K562 (cell line): ENCODE results near the gene FBL. TPM values are rescaled to one million over a fixed set of nuclear protein-coding genes. Genes with fewer than 3 reads are reported as not detected.
"Not testable (repeated sequence)": the region's sequence is repeated elsewhere in the genome, so short reads cannot be mapped to it uniquely, and the experiment has no call there.

Source experiments
- ATAC-seq: fragments of 200-7000 bp; cut with Tn5 transposase; 3 replicates; pipeline ENCODE4 v1.9.1; 2020; ENCODE audit warnings: moderate library complexity
- BruUV-seq: library from RNA; stranded (reverse); fragments of 400-500 nt; replicated peaks from 2 replicates; lab custom pipeline; 2021; lab: Mats Ljungman, UMichigan
- CTCF ChIA-PET: fragments of 300-600 bp; formaldehyde crosslinking; extraction: SDS; loops from one replicate; lab custom pipeline; 2021; ENCODE audit warnings: low intra/inter-chr PET ratio; lab: Yijun Ruan, JAX
- POLR2A ChIA-PET: fragments of 300-600, 350-650 bp; sonication (Branson Sonifier 250); formaldehyde crosslinking; extraction: SDS; loops from one replicate; lab custom pipeline; 2021; ENCODE audit warnings: antibody characterized with exemption, inconsistent platforms; lab: Yijun Ruan, JAX
- DNase-seq, 4 experiments: peaks; one replicate each; pipeline versions ENCODE4 v3.0.0 to v3.0.0-alpha.2; 2011 to 2018; ENCODE audit warnings: low spot score in 3 of 4, mixed read lengths in 3 of 4; ENCODE audit errors: extremely low read depth in 1 of 4
- FAIRE-seq: peaks from 2 replicates; lab custom pipeline; 2011; peaks lifted over from hg19 to GRCh38; lab: Jason Lieb, UNC
- H2AFZ ChIP-seq: 2 replicates; pipeline ENCODE4 v1.6.0; 2011; ENCODE audit warnings: low read depth, low read length, control low read depth, inconsistent platforms
- H3K27ac ChIP-seq: fragments of 200-600 bp; 3 replicates; pipeline ENCODE4 v1.8.0; 2011; ENCODE audit warnings: low read depth, mild to moderate bottlenecking, control low read depth, inconsistent platforms, low read length, moderate library complexity, mixed read lengths; ENCODE audit errors: extremely low read depth
- H3K27me3 ChIP-seq, 2 experiments: fragments of 300-600 bp in 1 of 2; 2 replicates in 1 of 2; 3 replicates in 1 of 2; pipeline versions ENCODE4 v1.6.0 to v1.8.0; 2011; ENCODE audit warnings: inconsistent platforms in 2 of 2, low read length in 2 of 2, mild to moderate bottlenecking in 1 of 2, mixed read lengths in 1 of 2, moderate library complexity in 1 of 2; ENCODE audit not compliant: control insufficient read depth in 2 of 2, insufficient read depth in 2 of 2
- H3K36me3 ChIP-seq: fragments of 300-600 bp; 3 replicates; pipeline ENCODE4 v1.8.0; 2011; ENCODE audit warnings: mild to moderate bottlenecking, low read length, inconsistent platforms; ENCODE audit not compliant: control insufficient read depth, insufficient read depth
- H3K4me1 ChIP-seq, 2 experiments: fragments of 200-600 bp in 1 of 2; replicated peaks in 1 of 2; 2 replicates in 1 of 2; 3 replicates in 1 of 2; pipeline versions ENCODE4 v1.5.1 to v1.8.0; 2011; ENCODE audit warnings: inconsistent platforms in 2 of 2, low read length in 2 of 2, mild to moderate bottlenecking in 1 of 2, mixed read lengths in 1 of 2, moderate library complexity in 1 of 2; ENCODE audit not compliant: control insufficient read depth in 2 of 2, insufficient read depth in 2 of 2
- H3K4me2 ChIP-seq: 2 replicates; pipeline ENCODE4 v1.6.1; 2011; ENCODE audit warnings: low read length, control low read depth, inconsistent platforms, mixed read lengths; ENCODE audit not compliant: insufficient read depth
- H3K4me3 ChIP-seq: fragments of 200-600 bp; sonication (generic), shearing (Covaris generic); 2 replicates; pipeline ENCODE4 v1.5.1; 2016; ENCODE audit warnings: control low read depth, inconsistent platforms
- H3K79me2 ChIP-seq: fragments of 200-600 bp; 3 replicates; pipeline ENCODE4 v1.8.0; 2011; ENCODE audit warnings: low read length, inconsistent platforms; ENCODE audit not compliant: control insufficient read depth, insufficient read depth
- H3K9ac ChIP-seq, 2 experiments: 2 replicates each; pipeline versions ENCODE4 v1.6.0 to v1.6.1; 2011; ENCODE audit warnings: low read depth in 2 of 2, low read length in 2 of 2, control low read depth in 1 of 2, inconsistent platforms in 1 of 2, mild to moderate bottlenecking in 1 of 2, mixed read lengths in 1 of 2; ENCODE audit not compliant: insufficient read depth in 1 of 2
- H3K9me1 ChIP-seq: one replicate; pipeline ENCODE4 v1.6.0; 2011; ENCODE audit warnings: inconsistent platforms, mild to moderate bottlenecking, low read length, moderate library complexity; ENCODE audit not compliant: control insufficient read depth, insufficient read depth
- H3K9me3 ChIP-seq: replicated peaks from 2 replicates; pipeline ENCODE4 v1.5.1; 2011; ENCODE audit warnings: low read depth, low read length, inconsistent platforms; ENCODE audit not compliant: control insufficient read depth, insufficient read depth
- H4K20me1 ChIP-seq: replicated peaks from 2 replicates; pipeline ENCODE4 v1.6.1; 2011; ENCODE audit warnings: low read length, inconsistent platforms, mixed read lengths; ENCODE audit not compliant: control insufficient read depth, insufficient read depth
- NBN ChIP-seq: fragments of 450-650 bp; IDR thresholded peaks from 2 replicates; pipeline ENCODE4 v1.6.1; 2016; ENCODE audit warnings: low read depth, mild to moderate bottlenecking
- WGBS: fragments of 100-300 bp; shearing (Covaris generic); methylation state at CpG from one replicate; pipeline ENCODE4 v1.1.6; 2016; ENCODE audit warnings: low coverage, mixed read lengths; ENCODE audit not compliant: insufficient coverage; ENCODE audit errors: missing lambda C conversion rate; 5-methylcytosine and 5-hydroxymethylcytosine counted together
- in situ Hi-C: fragments of 300-500 bp; cut with MboI; formaldehyde crosslinking; loops from 4 replicates; pipeline ENCODE4 v1.15.0; 2018; ENCODE audit warnings: inconsistent platforms, mixed read lengths
- intact Hi-C: fragments of 100-400 bp; cut with micrococcal nuclease; formaldehyde crosslinking; loops from 2 replicates; pipeline ENCODE4 v1.14.2; 2022
- polyA plus RNA-seq, 8 experiments: library from polyadenylated mRNA; depleted of rRNA in 4 of 8; stranded (reverse) in 5 of 8; unstranded in 3 of 8; fragments of >200 nt; fragmentation: Nextera tagmentation in 2 of 8; fragmentation: Illumina TruSeq in 1 of 8; extraction: Ambion mirVana in 2 of 8; extraction: Trizol in 1 of 8; gene quantifications; 2 replicates each; pipeline versions ENCODE4 v1.2.1 to v1.2.3, GENCODE V29; 2011 to 2014; ENCODE audit warnings: inconsistent platforms in 1 of 8, missing spikeins in 1 of 8
- total RNA-seq, 7 experiments: library from RNA; depleted of rRNA in 6 of 7; stranded (reverse); fragments of >200 nt in 6 of 7; fragmentation: Illumina TruSeq in 2 of 7; extraction: Trizol in 2 of 7; gene quantifications; 2 replicates each; pipeline versions ENCODE4 v1.2.1 to v1.2.3, GENCODE V29; 2011 to 2021; ENCODE audit warnings: low replicate concordance in 1 of 7
- TF ChIP-seq, protein P1 (sequence below), 3 experiments: IDR thresholded peaks in 2 of 3; conservative IDR thresholded peaks in 1 of 3; 2 replicates each; pipeline ENCODE4 v1.5.1; 2011 to 2012; ENCODE audit warnings: low read length in 3 of 3, mild to moderate bottlenecking in 3 of 3, control low read depth in 2 of 3, improper control_type of control experiment in 1 of 3, inconsistent platforms in 1 of 3, low read depth in 1 of 3, mixed read lengths in 1 of 3, moderate library complexity in 1 of 3; ENCODE audit not compliant: insufficient read depth in 2 of 3

The FBL gene
- total and polyA plus RNA-seq, 9 of the 15 experiments (the other 6 are each of a cell fraction or from before 2014, with no cell fraction given): 201 to 1,696 (median 696) TPM

DNA sequence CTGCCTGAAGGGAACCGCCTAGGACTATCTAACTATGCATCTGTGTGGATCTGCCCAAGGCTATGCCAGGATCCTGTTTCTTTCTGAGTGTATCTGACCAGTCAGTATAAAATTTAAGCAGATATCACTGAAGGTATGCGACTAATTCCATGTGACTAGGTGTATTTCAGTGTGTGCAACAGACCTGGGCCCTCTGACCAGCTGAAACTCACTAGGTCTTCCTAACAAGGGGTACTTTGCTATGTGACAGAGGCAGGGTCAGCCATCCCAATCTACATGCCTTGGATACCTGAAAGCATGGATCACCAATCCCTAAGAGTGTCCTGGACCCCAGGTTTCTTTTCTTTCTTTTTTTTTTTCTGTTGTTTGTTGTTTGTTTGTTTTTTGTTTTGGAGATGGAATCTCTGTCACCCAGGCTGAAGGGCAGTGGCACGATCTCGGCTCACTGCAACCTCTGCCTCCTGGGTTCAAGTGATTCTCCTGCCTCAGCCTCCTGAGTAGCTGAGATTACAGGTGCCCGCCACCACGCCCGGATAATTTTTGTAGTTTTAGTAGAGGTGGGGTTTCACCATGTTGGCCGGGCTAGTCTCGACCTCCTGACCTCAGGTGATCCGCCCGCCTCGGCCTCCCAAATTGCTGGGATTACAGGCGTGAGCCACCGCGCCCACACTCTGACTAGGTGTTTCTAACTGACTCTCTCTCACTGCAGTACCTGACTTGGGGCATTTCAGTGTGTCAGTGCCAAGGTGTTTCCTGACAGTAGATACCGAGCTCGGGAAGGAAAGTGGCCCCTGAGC lies 44.8 kb upstream of the FBL start (continued):
- TF ChIP-seq, protein P1, sequence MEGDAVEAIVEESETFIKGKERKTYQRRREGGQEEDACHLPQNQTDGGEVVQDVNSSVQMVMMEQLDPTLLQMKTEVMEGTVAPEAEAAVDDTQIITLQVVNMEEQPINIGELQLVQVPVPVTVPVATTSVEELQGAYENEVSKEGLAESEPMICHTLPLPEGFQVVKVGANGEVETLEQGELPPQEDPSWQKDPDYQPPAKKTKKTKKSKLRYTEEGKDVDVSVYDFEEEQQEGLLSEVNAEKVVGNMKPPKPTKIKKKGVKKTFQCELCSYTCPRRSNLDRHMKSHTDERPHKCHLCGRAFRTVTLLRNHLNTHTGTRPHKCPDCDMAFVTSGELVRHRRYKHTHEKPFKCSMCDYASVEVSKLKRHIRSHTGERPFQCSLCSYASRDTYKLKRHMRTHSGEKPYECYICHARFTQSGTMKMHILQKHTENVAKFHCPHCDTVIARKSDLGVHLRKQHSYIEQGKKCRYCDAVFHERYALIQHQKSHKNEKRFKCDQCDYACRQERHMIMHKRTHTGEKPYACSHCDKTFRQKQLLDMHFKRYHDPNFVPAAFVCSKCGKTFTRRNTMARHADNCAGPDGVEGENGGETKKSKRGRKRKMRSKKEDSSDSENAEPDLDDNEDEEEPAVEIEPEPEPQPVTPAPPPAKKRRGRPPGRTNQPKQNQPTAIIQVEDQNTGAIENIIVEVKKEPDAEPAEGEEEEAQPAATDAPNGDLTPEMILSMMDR (IDR thresholded peaks at IDR 0.05 in 2 of 3, conservative IDR thresholded peaks at IDR 0.05 in 1 of 3; ENCODE audit: insufficient read depth in 2 of 3, low read depth in 1 of 3, low read length in 3 of 3): no peak
- TF ChIP-seq NBN: no peak

DNA sequence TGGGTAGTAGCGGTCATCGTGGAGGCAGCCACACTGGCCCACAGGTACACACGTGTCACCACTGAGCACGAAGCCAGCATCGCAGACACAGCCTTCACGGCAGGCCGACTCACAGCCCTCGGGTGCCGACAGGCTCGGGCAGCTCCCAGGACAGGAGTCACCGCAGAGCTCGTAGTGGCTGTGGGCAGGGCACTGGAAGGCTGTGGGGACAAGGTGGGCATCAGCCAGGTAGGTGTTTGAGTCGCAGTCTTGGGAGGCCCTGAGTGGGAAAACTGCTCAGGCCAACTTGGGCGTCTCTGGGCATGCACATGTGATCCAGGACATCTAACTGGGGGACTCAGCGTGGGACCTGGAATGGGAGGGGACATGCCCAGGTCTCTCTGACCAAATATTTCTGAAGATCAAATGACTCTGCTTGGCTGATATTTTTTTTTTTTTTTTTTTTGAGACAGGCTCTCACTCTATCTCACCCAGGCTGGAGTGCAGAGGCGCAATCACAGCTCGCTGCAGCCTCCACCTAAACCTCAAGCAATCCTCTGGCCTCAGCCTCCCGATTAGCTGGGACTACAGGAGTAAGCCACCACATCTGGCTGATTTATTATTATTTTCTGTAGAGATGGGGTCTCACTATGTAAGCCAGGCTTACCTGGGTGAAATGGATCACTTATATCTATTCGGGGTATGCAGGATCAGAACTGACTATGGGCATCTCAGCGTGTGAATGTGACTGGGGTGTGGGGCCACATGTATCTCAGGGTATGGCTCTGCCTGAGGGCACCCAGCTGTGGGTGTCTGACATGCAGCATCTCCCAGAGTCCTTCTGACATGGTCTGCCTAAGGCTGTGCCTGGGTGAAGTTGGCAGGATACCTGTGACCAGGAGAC lies 43.9 kb upstream of the FBL start:
- H3K9me3 ChIP-seq, H3K9me1 ChIP-seq, BruUV-seq, H3K27ac ChIP-seq, POLR2A ChIA-PET, H2AFZ ChIP-seq, in situ Hi-C loops, DNase-seq, H3K4me1 ChIP-seq, H3K4me3 ChIP-seq, intact Hi-C loops, ATAC-seq, H3K36me3 ChIP-seq, H4K20me1 ChIP-seq, FAIRE-seq, H3K4me2 ChIP-seq, CTCF ChIA-PET, H3K79me2 ChIP-seq: not testable (repeated sequence)
- 2% methylated on average over 18 of the region's 20 CpGs for WGBS
- Histone ChIP-seq H3K27me3 (peaks cover 22 to 38% of the 10 kb centered on the region in 2 experiments), H3K9ac (peak overlapping the region in 1 of 2 experiments; percentile 36; a peak in 1 of 4 replicates)

DNA sequence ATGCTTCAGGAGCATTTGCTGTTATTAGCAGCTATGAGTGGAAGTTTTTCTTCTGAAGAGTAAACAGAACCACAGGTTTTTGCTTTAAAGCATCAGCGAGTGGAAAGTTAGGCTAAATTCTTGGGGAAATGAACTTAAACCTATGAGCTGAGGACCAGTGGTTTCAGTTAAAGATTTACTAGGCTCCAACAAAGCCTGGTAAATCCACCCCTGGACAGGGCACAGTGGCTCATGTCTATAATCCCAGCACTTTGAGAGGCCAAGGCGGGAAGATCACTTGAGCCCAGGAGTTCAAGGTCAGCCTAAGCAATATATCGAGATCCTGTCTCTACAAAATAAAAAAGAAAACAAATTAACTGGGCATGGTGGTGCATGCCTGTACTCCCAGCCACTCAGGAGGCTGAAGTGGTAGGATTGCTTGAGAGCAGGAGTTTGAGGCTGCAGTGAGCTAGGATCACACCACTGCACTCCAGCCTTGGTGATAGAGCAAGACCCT lies 41.3 kb upstream of the FBL start:
- H3K9me3 ChIP-seq, H3K36me3 ChIP-seq, DNase-seq, H3K9ac ChIP-seq, ATAC-seq, H3K4me1 ChIP-seq, intact Hi-C loops, in situ Hi-C loops, H3K27ac ChIP-seq, CTCF ChIA-PET, H3K79me2 ChIP-seq, H4K20me1 ChIP-seq, BruUV-seq, H3K9me1 ChIP-seq, H3K4me2 ChIP-seq, H3K4me3 ChIP-seq, H2AFZ ChIP-seq, FAIRE-seq, POLR2A ChIA-PET: not testable (repeated sequence)
- 0% methylated on average over 2 of the region's 3 CpGs for WGBS
- peaks cover 21 to 35% of the 10 kb centered on the region in 2 experiments for H3K27me3 ChIP-seq
